Brain microvascular endothelial cell (primary cell): Measurements from ENCODE around the gene STRN4.
A peak's percentile ranks its signal among the peaks of the same experiment; 100 is the strongest.

Source experiments
- DNase-seq: peaks from one replicate; pipeline ENCODE4 v3.0.0-alpha.2; 2020
- H3K27ac ChIP-seq: fragments of 250-450 bp; sonication (Bioruptor Pico); 2 replicates; pipeline ENCODE4 v1.5.1; 2020; ENCODE audit warnings: mild to moderate bottlenecking, moderate library complexity
- H3K27me3 ChIP-seq: fragments of 250-450 bp; sonication (Bioruptor Pico); replicated peaks from 2 replicates; pipeline ENCODE4 v1.5.1; 2020; ENCODE audit warnings: mild to moderate bottlenecking
- H3K36me3 ChIP-seq: fragments of 250-450 bp; sonication (Bioruptor Pico); replicated peaks from 2 replicates; pipeline ENCODE4 v1.5.1; 2020; ENCODE audit warnings: mild to moderate bottlenecking
- H3K4me3 ChIP-seq: 2 replicates; pipeline ENCODE4 v1.5.1; 2011; ENCODE audit warnings: low read depth, mild to moderate bottlenecking, control low read depth, low read length, moderate library complexity
- in situ Hi-C: cut with HindIII; loops from 2 replicates; pipeline ENCODE4 v1.10.0; 2017; ENCODE audit warnings: low sequenced_read_pairs, low pct_ligation_motif_present
- TF ChIP-seq, protein P1 (sequence below): IDR thresholded peaks from 2 replicates; pipeline ENCODE4 v1.5.1; 2011; ENCODE audit warnings: low read depth, mild to moderate bottlenecking, moderate library complexity, low read length, control low read depth, inconsistent platforms; ENCODE audit errors: missing control alignments

The STRN4 gene, protein sequence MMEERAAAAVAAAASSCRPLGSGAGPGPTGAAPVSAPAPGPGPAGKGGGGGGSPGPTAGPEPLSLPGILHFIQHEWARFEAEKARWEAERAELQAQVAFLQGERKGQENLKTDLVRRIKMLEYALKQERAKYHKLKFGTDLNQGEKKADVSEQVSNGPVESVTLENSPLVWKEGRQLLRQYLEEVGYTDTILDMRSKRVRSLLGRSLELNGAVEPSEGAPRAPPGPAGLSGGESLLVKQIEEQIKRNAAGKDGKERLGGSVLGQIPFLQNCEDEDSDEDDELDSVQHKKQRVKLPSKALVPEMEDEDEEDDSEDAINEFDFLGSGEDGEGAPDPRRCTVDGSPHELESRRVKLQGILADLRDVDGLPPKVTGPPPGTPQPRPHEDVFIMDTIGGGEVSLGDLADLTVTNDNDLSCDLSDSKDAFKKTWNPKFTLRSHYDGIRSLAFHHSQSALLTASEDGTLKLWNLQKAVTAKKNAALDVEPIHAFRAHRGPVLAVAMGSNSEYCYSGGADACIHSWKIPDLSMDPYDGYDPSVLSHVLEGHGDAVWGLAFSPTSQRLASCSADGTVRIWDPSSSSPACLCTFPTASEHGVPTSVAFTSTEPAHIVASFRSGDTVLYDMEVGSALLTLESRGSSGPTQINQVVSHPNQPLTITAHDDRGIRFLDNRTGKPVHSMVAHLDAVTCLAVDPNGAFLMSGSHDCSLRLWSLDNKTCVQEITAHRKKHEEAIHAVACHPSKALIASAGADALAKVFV

DNA sequence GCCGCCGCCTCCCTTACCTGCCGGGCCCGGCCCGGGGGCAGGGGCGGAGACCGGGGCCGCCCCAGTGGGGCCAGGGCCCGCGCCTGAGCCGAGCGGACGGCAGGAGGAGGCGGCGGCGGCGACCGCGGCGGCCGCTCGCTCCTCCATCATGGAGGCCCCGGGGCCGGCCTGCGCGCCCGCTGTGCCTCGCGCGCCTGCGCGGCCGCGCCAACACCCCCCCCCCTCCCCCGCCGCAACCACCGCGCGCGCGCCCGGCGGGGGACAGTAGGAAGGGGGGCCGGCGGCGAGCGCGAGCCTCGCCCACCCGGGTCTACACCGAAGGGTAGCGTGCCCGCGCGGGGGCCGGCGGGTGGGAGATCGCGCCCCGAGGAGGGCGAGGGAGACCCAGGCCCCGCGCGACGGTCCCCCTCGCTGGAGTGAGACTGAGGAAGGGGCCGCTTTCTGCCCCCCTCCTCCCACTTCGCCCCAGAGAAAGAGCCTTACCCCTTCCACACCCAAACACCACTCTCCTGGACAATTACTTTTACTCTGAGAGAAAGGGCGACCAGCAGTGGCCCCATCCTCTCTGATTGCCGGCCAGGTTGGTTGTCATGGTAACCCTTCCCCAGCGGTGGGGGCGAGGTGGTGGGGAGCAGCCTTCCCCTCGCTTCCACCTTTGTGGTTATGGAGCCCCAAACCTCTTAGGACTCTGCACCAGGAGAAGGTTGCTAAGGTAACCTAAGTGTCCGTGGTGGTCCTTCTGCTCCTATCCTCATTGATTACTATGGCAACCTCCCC, at the start of gene STRN4:
STRN4 (minus strand) TSS at position 170 of the 777 bp plus-strand sequence; CDS start at position 150, 20 bp downstream.
- Histone ChIP-seq H3K4me3 (peak within 1 kb of the TSS; percentile 74), H3K36me3 (peaks cover 10% of the 10 kb centered on the region), H3K27me3 (no peaks in the 10 kb centered on the region), H3K27ac (peak within 1 kb of the TSS; percentile 83)
- in situ Hi-C loops, result no loop called here
- TF ChIP-seq, protein P1, sequence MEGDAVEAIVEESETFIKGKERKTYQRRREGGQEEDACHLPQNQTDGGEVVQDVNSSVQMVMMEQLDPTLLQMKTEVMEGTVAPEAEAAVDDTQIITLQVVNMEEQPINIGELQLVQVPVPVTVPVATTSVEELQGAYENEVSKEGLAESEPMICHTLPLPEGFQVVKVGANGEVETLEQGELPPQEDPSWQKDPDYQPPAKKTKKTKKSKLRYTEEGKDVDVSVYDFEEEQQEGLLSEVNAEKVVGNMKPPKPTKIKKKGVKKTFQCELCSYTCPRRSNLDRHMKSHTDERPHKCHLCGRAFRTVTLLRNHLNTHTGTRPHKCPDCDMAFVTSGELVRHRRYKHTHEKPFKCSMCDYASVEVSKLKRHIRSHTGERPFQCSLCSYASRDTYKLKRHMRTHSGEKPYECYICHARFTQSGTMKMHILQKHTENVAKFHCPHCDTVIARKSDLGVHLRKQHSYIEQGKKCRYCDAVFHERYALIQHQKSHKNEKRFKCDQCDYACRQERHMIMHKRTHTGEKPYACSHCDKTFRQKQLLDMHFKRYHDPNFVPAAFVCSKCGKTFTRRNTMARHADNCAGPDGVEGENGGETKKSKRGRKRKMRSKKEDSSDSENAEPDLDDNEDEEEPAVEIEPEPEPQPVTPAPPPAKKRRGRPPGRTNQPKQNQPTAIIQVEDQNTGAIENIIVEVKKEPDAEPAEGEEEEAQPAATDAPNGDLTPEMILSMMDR, result no peak
- DNase-seq, result no peak

DNA sequence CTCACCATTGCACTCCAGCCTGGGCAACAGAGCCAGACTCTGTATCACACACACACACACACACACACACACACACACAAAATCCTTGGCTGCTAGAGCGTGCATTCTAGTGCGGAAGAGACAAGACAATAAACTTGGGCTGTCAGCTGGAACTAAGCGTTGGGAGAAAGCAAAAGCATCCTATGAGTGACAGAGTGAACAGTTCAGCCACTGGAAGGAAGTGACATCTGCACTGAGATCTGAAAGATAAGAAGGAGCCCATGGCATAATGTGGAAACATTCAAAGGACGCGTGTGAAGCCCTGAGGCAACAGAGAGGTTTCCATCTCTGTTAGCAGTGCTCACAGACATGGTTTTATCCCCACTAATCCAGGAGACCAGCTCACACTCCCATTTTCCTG, 45.7 kb upstream of the STRN4 start:
- Histone ChIP-seq H3K36me3 (no peaks in the 10 kb centered on the region), H3K27me3 (no peaks in the 10 kb centered on the region), H3K27ac (no peak overlapping the region), H3K4me3 (no peak overlapping the region)
- DNase-seq, result no peak
- in situ Hi-C loops, result no loop called here
- TF ChIP-seq, protein P1, result no peak

DNA sequence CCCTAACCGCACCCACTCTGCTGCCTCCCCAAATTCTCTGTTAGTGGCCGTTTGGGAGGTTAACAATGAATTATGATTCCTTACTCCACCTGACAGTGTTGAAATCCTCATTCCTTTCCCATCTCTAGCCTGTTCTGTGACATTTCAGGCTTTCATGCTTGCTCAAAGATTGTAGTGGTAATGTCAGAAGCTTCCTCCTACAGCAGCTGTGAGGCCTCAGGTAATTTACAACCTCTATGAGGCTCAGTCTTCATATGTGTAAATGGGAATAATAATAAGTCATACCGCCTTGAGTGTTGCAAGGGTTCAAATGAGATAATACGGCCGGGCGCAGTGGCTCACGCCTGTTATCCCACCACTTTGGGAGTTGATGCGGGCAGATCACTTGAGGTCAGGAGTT, 43.1 kb upstream of the STRN4 start:
- TF ChIP-seq, protein P1, result no peak
- H3K36me3 ChIP-seq, result peaks cover 3% of the 10 kb centered on the region
- no peak overlapping the region for H3K27ac ChIP-seq
- DNase-seq, result no peak
- no peaks in the 10 kb centered on the region for H3K27me3 ChIP-seq
- H3K4me3 ChIP-seq, result no peak overlapping the region
- in situ Hi-C loops, result no loop called here

DNA sequence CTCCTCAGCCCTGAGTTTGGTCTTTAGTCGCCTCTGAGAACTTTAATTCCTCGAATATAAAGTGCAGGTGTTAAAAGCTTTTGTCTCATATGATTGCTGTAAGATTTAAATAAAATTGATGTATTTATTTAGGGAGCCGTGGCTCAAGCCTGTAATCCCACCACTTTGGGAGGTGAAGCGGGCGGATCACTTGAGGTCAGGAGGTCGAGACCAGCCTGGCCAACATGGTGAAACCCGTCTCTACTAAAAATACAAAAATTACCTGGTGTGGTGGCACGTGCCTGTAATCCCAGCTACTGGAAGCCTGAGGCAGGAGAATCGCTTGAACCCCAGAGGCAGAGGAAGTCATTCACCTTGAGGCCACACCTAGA, 42.7 kb upstream of the STRN4 start:
- no peak overlapping the region for H3K4me3 ChIP-seq
- in situ Hi-C loops, result no loop called here

DNA sequence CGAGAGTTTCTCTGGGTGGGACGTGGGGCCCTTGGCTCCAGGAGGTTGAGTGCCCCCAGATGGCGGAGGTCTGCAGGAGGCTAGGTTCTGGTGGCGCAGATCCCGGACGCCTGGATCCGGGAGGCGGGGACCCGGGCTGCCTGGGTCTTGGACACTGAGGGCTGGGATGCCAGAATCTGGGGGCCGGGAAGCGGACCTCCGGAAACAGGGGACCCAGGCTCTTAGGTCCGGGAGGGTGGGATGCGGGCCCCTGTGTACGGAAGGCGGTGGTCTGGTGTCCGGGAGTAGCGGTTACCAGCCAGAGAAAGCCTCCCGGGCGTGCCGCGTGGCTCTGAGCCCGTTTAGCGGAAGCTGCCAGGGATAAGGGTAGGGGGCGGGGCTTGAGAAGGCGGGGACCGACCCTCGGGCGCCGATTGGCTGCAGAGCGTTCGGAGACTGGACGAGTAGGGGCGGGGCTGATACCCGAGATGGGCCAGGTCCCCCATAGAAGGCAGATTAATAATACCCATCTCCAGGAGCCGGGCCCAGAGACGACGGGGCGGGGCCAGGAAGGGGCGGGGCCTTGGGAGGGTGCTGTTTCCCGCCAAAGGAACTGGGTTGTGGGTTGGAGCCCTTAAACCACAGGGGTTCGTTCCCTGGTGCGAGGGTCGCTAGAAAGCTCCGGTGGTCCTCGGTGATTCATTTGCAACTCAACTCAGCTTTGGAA, 42.2 kb upstream of the STRN4 start, which contains the start of gene SLC1A5:
SLC1A5 (minus strand) TSS at position 333 of the 706 bp plus-strand sequence. CDS start 629 bp downstream, outside the sequence.
- peak; percentile 97 for DNase-seq
- in situ Hi-C loops, result no loop called here
- Histone ChIP-seq H3K27ac (peak within 1 kb of the TSS; percentile 88), H3K27me3 (no peaks in the 10 kb centered on the region), H3K36me3 (peaks cover 12% of the 10 kb centered on the region), H3K4me3 (peak within 1 kb of the TSS; percentile 84)
- TF ChIP-seq, protein P1, result peak; percentile 2

More for the DNA sequence above, 42.7 kb upstream of the STRN4 start:
- DNase-seq, result no peak
- Histone ChIP-seq H3K27me3 (no peaks in the 10 kb centered on the region), H3K36me3 (peaks cover 7% of the 10 kb centered on the region), H3K27ac (no peak overlapping the region)
- TF ChIP-seq, protein P1, result no peak
